Umbilical cord (tissue), 2 donors: ENCODE measurements around the gene LTK. TPM values are rescaled to one million over a fixed set of nuclear protein-coding genes. Genes with fewer than 3 reads are reported as not detected.
"Not testable (repeated sequence)": the region's sequence is repeated elsewhere in the genome, so short reads cannot be mapped to it uniquely, and the experiment has no call there.

Experiments used
- DNase-seq: peaks from one replicate; pipeline ENCODE4 v3.0.0-alpha.2; 2015; ENCODE audit warnings: low spot score
- total RNA-seq: library from RNA; depleted of rRNA; stranded (reverse); fragments of >200 nt; gene quantifications from one replicate; pipeline ENCODE4 v1.2.3, GENCODE V29; 2014; ENCODE audit warnings: low replicate concordance; ENCODE audit not compliant: insufficient read depth

LTK gene
- total RNA-seq, 1 donor from 2014 or later = 4.3 TPM

- DNase-seq = no peak
Observed at GRCh38 chr15:41474941-41475340, 38.7 kb downstream of the LTK start.

DNA sequence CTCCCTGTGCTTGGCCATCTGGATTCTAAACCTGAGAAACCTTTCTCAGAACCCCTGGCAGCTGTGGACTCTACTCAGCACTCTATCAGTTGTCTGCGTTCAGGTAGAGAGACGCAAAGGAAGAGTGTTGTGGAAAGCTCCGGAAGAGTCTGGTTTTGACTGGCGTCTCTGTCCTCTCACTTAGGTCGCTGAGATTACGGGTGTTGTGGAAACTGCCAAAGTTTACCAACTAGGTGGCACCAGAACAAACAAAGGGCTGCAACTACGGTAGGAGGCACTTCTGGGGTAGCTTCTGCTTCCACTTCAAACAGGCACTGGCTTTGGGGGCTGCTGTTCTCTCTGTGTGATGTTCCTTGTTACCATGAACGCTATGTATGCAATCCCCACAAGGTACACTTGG is 39.2 kb downstream of the LTK start:
- DNase-seq = no peak

- DNase-seq = no peak
Observed at GRCh38 chr15:41473418-41473817, 40.2 kb downstream of the LTK start.

- DNase-seq = not testable (repeated sequence)
Observed at GRCh38 chr15:41469644-41470043, 44.0 kb downstream of the LTK start.

DNA sequence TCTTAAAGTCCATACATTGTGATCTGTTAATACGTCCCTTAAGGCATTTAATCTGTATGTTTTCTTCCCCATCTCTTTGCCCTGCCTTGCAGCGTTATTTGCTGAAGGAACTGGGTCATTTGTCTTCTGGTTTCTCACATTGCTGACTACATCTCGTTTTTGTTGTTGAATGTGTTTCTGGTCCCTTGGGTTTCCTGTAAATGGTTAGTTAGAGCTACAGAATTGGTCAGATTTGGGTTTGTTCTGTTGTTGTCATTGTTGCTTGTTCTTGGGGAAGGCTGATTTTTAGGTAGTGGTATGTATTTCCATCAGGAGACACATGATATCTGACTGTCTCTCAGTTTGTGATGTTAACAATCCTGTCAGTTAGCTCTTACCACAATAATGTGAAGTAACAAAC is 46.9 kb downstream of the LTK start:
- no peak for DNase-seq

DNA sequence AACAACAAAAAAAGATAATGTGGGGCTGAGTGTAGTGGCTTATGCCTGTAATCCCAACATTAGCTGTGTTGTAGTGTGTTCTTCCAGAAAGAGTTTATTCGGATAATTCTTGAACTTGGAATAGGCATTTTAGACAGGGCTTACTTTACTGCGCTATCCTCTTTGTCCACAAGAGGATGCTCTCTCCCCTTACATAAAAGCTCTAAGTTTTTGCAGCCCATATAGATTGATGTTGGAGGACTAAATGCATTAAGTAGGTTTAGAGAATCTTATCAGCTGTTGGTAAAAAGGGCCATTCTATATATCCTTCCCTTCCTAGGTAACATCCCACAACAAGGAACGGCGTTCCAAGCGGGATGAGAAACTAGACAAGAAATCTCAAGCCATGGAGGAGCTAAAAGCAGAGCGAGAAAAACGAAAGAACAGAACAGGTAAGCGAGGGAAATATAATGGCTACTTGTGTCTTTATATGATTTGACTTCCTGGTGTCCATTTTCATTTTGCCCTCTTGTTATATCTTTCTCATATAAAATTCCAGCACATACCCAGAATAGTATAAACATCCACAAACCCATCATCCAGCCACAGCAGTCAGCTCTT is 47.7 kb downstream of the LTK start:
- peak; percentile 54 for DNase-seq

GRCh38 chr15:41464889-41465580 is 48.6 kb downstream of the LTK start:
- peak; percentile 17 for DNase-seq

DNA sequence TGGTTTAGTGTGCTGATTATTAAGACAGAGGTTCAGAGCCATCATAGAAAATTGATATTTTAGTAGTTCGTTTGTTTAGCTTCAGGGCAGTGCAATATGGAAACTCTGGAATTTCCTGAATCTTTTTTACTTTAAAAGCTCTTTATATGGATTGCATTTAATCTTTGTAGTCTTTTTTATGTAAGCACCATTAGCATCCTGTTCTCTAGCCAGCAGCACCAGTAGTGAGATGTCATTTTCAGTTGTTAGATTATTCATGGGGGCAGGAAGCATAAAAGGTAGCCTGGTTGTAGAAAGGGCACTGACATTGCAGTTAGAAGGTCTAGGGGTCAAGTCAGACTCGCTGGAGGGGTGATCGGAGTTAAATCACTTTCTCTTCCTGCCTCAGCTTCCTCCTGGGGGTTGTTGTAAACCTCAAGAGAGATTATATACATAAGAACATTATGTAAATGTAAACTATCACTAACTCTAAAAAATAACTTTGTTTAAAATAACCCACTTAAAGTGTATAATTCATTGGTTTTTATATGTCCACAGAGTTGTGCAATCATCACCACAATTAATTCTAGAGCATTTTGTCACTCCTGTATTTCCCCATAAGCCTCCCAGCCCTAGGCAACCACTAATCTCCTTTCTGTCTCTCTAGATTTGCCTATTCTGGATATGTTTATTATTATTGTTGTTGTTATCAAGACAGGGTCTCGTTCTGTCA is 51.4 kb downstream of the LTK start:
- no peak for DNase-seq

Other genes with a start within 250 kb of the LTK start
- gene OIP5, start 181.2 kb downstream of the LTK start, total RNA-seq = 1.4 TPM
- gene NUSAP1, start 180.9 kb downstream of the LTK start, total RNA-seq = 15.9 TPM
- gene NDUFAF1, start 111.3 kb downstream of the LTK start, total RNA-seq = 26.0 TPM
- 16.4 TPM for gene RTF1, start 96.7 kb downstream of the LTK start, total RNA-seq
- gene ITPKA, start 20.0 kb downstream of the LTK start, total RNA-seq = 24.1 TPM
- 22.9 TPM for gene RPAP1, start 30.4 kb upstream of the LTK start, total RNA-seq
- 5.5 TPM for gene TYRO3, start 45.4 kb upstream of the LTK start, total RNA-seq
- gene MGA, start 146.6 kb upstream of the LTK start, total RNA-seq = 208 TPM